Fibroblast of the aortic adventitia (primary cell): ENCODE results near the gene RASL12. TPM values are rescaled to one million over a fixed set of nuclear protein-coding genes. Genes with fewer than 3 reads are reported as not detected.

Source experiments
- DNase-seq: peaks from one replicate; pipeline ENCODE4 v3.0.0-alpha.2; 2010; ENCODE audit warnings: low read depth
- H3K4me3 ChIP-seq: 2 replicates; pipeline ENCODE4 v1.5.1; 2011; ENCODE audit warnings: low read depth, mild to moderate bottlenecking, control low read depth, low read length, moderate library complexity
- total RNA-seq: library from RNA; depleted of rRNA; stranded (reverse); fragments of >200 nt; gene quantifications from 2 replicates; pipeline ENCODE4 v1.2.3, GENCODE V29; 2012; ENCODE audit warnings: low replicate concordance
- TF ChIP-seq, protein P1 (sequence below): IDR thresholded peaks from 2 replicates; pipeline ENCODE4 v1.5.1; 2011; ENCODE audit warnings: mild to moderate bottlenecking, low read length, control low read depth, inconsistent platforms; ENCODE audit not compliant: insufficient read depth

RASL12 gene
- total RNA-seq, 1 donor, result 1.9 TPM

DNA sequence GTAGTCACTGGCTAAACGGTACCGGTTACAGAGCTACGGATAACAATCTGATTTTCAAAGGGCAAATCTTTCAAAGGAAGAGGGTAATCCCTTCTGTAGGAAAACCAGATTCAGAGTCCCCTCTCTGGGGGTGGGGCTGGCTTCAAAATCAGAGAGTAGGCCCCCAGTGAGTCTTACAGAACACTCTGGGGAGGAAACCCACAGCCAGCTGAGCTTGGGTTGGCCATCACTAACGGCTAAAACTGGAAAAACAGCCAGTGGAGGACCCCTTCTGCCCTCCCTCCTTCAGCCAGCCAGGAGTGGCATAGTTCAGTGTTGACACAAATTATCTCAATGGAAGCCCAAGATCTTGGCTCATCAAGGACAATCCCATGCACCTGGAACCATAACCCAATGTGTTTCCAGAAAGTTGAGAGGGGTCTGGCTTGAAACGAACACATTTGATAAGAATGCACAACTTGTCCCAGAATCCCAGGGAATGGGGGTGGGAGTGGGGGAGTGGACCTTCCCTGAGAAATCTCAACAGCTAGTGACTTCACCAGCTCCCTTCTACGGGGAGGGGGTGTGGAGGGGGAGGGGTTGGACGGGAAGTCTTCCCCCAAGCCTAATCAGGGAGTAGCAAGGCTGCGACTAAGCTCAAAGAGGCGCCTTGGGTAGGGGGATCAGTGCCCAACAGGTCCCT is 1.0 kb downstream of the RASL12 start:
- no peak overlapping the region for H3K4me3 ChIP-seq
- TF ChIP-seq, protein P1, sequence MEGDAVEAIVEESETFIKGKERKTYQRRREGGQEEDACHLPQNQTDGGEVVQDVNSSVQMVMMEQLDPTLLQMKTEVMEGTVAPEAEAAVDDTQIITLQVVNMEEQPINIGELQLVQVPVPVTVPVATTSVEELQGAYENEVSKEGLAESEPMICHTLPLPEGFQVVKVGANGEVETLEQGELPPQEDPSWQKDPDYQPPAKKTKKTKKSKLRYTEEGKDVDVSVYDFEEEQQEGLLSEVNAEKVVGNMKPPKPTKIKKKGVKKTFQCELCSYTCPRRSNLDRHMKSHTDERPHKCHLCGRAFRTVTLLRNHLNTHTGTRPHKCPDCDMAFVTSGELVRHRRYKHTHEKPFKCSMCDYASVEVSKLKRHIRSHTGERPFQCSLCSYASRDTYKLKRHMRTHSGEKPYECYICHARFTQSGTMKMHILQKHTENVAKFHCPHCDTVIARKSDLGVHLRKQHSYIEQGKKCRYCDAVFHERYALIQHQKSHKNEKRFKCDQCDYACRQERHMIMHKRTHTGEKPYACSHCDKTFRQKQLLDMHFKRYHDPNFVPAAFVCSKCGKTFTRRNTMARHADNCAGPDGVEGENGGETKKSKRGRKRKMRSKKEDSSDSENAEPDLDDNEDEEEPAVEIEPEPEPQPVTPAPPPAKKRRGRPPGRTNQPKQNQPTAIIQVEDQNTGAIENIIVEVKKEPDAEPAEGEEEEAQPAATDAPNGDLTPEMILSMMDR, result no peak
- DNase-seq, result no peak

DNA sequence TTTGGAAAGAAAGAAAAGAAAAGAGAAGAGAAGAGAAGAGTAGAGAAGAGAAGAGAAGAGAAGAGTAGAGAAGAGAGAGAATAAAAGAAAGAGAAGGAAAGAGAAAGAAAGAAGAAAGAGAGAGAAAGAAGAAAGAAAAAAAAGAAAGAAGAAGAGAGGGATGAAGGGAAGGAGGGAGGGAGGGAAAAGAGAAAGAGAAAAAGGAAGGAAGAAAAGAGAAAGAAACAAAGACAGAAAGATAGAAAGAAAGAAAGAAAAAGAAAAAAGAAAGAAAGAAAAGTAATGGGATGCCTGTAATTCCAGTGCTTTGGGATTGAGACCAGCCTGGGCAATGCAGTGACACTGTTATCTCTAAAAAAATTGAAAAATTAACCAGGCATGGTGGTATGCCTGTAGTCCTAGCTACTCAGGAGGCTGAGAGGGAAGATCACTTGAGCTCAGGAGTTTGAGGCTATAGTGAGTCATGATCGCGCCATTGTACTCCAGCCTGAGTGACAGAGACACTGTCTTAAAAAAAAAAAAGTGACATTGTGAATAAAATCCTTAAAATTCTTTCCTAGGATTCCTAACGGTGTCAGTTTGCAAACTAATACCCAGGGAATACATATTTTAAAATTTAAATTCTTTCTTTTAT is 1.7 kb downstream of the RASL12 start:
- H3K4me3 ChIP-seq, result no peak overlapping the region
- TF ChIP-seq, protein P1, result no peak
- DNase-seq, result peak; percentile 45

DNA sequence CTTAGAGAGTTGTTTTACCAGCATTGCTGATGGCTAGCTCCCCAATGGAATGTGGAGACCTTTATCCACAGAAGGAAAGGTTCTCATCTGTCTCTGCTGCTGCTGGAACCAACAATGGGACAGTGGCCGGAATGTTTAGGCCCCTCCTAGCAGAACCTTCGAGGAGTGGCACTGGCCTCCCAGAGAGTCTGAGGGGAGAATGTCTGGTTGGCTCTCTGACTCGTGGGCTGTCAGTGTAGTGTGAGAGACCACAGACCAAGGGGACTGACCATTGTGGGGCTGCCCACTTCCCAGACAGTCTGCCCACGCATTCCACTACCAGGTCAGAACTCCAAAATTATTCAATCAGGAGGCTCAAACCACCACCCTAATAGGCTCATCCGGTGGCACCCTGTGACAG is 5.1 kb downstream of the RASL12 start:
- TF ChIP-seq, protein P1, result no peak
- DNase-seq, result no peak
- H3K4me3 ChIP-seq, result no peak overlapping the region

DNA sequence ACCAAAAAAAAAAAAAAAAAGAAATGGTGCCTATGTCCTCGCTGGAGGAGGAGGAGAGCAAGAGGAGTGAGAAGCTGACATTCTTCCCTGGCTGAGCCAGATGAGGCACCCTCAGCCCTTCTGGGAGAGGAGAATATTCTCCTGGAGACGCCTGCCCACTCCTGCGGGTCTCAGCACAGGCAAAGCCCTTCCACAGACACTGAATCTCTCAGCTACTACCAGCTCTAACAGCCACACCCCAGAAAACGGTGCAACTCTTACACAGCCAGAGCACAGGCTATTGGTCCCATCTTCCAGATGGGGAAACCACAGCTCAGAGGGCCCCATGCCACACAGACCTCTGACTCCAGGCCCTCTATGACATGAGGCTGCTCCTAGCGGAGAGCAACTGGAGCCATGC is 5.7 kb downstream of the RASL12 start:
- H3K4me3 ChIP-seq, result no peak overlapping the region
- DNase-seq, result no peak
- TF ChIP-seq, protein P1, result no peak

DNA sequence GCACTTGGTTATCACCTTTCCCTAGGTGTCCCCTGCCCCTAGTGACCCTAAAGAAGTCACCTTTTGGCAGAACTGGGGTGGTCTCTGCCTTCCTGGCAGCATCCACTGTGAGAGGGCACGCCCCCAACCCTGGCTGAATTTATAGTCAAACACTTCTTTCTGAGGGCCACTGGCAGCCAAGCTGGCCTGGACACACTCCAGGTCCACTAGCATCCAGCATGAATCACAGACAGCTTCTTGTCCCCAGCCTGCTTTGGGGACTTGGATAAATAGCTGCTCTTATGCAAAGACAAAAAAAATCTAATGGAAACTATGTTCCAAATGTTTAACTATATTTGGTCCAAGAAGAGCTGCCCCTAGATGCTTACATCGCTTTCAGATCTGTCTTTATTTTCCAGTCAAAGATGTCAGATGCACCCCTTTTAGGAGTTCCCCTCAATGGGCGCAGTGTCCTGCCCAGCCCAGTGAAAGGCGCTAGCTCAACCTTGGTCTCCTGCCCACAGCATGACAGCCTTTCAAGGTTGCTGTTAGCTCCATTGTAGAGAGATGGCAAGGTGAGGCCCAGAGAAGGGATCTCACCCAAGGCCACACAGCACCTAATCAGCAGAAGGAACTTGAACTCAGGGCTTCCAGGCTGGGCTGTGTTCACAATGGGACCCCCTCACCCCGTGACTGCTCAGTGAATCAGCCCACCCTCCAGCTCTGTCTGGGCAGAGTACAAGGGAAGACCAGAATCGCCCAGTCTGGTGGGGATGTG is 7.0 kb downstream of the RASL12 start:
- DNase-seq, result no peak
- TF ChIP-seq, protein P1, result no peak
- H3K4me3 ChIP-seq, result no peak overlapping the region

DNA sequence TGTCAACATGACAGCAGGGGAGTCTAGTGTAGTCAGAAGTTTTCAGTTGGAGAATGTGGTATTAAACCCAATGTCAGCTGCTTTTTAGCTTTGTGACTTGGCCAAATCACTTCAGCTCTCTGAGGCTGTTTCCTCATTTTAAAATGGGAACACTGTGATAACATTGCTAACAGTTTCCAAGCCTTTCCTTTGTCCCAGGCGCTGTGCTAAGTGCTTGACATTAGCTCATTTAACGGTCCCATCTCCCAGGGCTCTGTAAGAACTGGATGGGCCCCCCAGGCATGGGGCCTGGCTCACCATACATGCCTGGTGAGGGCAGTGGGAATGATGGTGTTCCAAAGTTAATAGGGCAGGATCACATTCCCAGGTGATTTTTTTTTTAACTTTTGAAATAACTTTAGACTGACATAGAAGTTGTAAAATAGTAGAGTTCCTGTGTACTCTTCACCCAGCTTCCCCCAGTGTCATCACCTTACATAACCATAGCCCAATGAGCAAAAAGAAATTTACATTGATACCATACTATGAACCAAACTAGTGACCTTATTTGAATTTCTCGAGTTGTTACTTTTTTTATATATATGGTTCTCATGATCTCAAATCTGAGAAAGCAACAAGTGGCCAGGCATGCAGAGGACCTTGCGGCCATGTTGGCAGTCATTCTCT is 7.7 kb downstream of the RASL12 start:
- no peak overlapping the region for H3K4me3 ChIP-seq
- no peak for DNase-seq
- TF ChIP-seq, protein P1, result no peak
